ENCODE results near the gene FGFR4.

DNA sequence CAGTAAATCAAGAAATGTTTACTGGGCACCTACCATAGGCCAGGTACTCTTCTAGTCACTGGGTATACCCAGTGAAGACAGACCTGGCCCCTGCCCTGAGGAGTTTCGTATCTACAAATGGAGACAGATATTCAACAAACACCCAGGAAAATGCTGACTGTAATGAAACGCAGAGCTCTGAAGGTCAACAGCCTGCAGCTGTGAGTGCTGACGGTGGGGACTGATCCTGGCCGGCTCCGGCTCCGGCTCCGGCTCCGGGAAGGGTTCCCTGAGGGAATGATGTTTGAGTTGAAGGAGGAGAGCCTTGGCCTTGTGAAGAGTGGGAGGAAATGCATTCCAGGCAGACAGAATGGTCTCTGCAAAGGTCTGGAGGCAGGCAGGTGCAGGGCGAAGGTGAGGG, 23.1 kb downstream of the FGFR4 start:
- TF ChIP-seq, protein P1, sequence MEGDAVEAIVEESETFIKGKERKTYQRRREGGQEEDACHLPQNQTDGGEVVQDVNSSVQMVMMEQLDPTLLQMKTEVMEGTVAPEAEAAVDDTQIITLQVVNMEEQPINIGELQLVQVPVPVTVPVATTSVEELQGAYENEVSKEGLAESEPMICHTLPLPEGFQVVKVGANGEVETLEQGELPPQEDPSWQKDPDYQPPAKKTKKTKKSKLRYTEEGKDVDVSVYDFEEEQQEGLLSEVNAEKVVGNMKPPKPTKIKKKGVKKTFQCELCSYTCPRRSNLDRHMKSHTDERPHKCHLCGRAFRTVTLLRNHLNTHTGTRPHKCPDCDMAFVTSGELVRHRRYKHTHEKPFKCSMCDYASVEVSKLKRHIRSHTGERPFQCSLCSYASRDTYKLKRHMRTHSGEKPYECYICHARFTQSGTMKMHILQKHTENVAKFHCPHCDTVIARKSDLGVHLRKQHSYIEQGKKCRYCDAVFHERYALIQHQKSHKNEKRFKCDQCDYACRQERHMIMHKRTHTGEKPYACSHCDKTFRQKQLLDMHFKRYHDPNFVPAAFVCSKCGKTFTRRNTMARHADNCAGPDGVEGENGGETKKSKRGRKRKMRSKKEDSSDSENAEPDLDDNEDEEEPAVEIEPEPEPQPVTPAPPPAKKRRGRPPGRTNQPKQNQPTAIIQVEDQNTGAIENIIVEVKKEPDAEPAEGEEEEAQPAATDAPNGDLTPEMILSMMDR (IDR thresholded peaks at IDR 0.05): no peak
- no peak for TF ChIP-seq EZH2 (IDR thresholded peaks at IDR 0.05; ENCODE audit: borderline replicate concordance, insufficient read depth, low read depth, low read length, poor library complexity, severe bottlenecking)

All from B cell (primary cell).